ENCODE results near the gene KLF16. TPM values are rescaled to one million over a fixed set of nuclear protein-coding genes. Genes with fewer than 3 reads are reported as not detected.

Gene KLF16
- total RNA-seq, 2 experiments from 2014 or later: 83.8 to 89.2 TPM

DNA sequence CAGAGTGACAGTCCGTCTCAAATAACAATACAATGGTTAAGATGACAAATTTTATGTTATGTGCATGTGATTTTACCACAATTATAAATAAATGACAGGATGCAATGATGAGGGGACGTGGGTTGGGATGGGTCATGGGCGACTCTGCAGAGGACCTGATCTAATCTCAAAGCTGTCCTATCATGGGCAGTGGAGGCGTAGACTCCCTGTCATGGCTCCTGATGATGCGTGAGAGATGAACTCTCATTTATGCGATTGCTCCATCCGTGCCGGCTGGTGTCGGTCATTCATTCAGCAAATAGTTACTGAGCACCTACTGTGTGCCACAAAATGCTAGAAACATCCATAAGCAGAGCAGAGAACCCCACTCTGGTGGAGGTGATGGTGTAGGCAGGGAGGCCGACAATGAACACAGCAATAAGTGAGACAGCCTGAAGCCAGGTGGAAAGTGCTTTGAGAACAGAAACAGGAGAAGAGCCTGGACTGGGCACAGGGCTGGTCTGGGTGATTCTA lies 13.4 kb downstream of the KLF16 start:
- ChIA-PET CTCF (interaction anchor here (1.3 kb wide), 1 partner anchor 26 kb away, joined by 5 read pairs; no protein-coding TSS in a partner anchor), POLR2A (no interaction called here)
- H3K4me3 Mint-ChIP-seq: peak overlapping the region; percentile 80
- Histone ChIP-seq H3K4me3 (ENCODE audit: low read length) (no peak overlapping the region), H3K27me3 (ENCODE audit: control insufficient read depth in 1 of 2, insufficient read depth in 2 of 2, low read length in 2 of 2) (no peaks in the 10 kb centered on the region), H3K36me3 (ENCODE audit: insufficient read depth, low read length) (peaks cover 7% of the 10 kb centered on the region), H3K4me1 (ENCODE audit: insufficient read depth, low read length) (peaks cover 75% of the 10 kb centered on the region), H3K27ac (ENCODE audit: low read depth in 1 of 2, low read length in 2 of 2) (no peak overlapping the region), H3K9me3 (ENCODE audit: control insufficient read depth in 1 of 2, insufficient read depth in 1 of 2, low read length in 2 of 2) (no peaks in the 10 kb centered on the region)
- H3K4me1 Mint-ChIP-seq (ENCODE audit: low read depth): peaks cover 59% of the 10 kb centered on the region
- peaks cover 22% of the 10 kb centered on the region for H3K36me3 Mint-ChIP-seq (ENCODE audit: low read depth)
- no peaks in the 10 kb centered on the region for H3K9me3 Mint-ChIP-seq
- no peaks in the 10 kb centered on the region for H3K27me3 Mint-ChIP-seq
- intact Hi-C loops (cut with DNase I, micrococcal nuclease): loop anchor here in 1 of 2 experiments (2.0 kb wide), 1 partner anchor 13 kb away; the partner anchor contains the start of gene KLF16
- DNase-seq: no peak
- TF ChIP-seq, protein P1, sequence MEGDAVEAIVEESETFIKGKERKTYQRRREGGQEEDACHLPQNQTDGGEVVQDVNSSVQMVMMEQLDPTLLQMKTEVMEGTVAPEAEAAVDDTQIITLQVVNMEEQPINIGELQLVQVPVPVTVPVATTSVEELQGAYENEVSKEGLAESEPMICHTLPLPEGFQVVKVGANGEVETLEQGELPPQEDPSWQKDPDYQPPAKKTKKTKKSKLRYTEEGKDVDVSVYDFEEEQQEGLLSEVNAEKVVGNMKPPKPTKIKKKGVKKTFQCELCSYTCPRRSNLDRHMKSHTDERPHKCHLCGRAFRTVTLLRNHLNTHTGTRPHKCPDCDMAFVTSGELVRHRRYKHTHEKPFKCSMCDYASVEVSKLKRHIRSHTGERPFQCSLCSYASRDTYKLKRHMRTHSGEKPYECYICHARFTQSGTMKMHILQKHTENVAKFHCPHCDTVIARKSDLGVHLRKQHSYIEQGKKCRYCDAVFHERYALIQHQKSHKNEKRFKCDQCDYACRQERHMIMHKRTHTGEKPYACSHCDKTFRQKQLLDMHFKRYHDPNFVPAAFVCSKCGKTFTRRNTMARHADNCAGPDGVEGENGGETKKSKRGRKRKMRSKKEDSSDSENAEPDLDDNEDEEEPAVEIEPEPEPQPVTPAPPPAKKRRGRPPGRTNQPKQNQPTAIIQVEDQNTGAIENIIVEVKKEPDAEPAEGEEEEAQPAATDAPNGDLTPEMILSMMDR (IDR thresholded peaks at IDR 0.05): no peak
- peak overlapping the region; percentile 93 for H3K27ac Mint-ChIP-seq
- no peak for ATAC-seq (ENCODE audit: poor library complexity)

DNA sequence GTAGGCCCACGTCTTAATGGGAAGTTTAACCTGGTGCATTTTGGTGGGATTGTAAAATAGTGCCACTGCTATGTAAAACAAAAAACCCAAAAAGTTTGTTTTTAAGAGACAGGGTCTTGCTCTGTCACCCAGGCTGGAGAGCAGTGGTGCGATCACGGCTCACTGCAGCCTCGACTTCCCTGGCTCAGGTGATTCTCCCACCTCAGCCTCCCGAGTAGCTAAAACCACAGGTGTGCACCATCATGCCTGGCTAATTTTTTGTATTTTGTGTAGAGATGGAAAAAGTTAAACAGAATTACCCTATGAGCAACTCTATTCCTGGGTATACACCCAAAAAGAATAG lies 14.3 kb downstream of the KLF16 start:
- no peaks in the 10 kb centered on the region for H3K9me3 Mint-ChIP-seq
- Histone ChIP-seq H3K27me3 (ENCODE audit: control insufficient read depth in 1 of 2, insufficient read depth in 2 of 2, low read length in 2 of 2) (no peaks in the 10 kb centered on the region), H3K36me3 (ENCODE audit: insufficient read depth, low read length) (peaks cover 15% of the 10 kb centered on the region), H3K27ac (ENCODE audit: low read depth in 1 of 2, low read length in 2 of 2) (peak overlapping the region; percentile 52 to 98), H3K4me3 (ENCODE audit: low read length) (no peak overlapping the region), H3K9me3 (ENCODE audit: control insufficient read depth in 1 of 2, insufficient read depth in 1 of 2, low read length in 2 of 2) (no peaks in the 10 kb centered on the region), H3K4me1 (ENCODE audit: insufficient read depth, low read length) (peaks cover 75% of the 10 kb centered on the region)
- ATAC-seq (ENCODE audit: poor library complexity): no peak
- H3K4me3 Mint-ChIP-seq: peak overlapping the region; percentile 89
- no peak for DNase-seq
- CTCF ChIA-PET: interaction anchor here (0.7 to 1.3 kb wide), 4 partner anchors 9 to 27 kb away, joined by 3 to 5 read pairs (median 4); no protein-coding TSS in a partner anchor
- H3K27me3 Mint-ChIP-seq: no peaks in the 10 kb centered on the region
- POLR2A ChIA-PET: interaction anchor here (0.9 kb wide), 1 partner anchor 596 kb away, joined by 3 read pairs; no protein-coding TSS in a partner anchor
- peak overlapping the region; percentile 93 for H3K27ac Mint-ChIP-seq
- H3K4me1 Mint-ChIP-seq (ENCODE audit: low read depth): peaks cover 57% of the 10 kb centered on the region
- intact Hi-C loops (cut with DNase I, micrococcal nuclease): loop anchor here in 1 of 2 experiments (2.0 kb wide), 1 partner anchor 14 kb away; the partner anchor contains the start of gene KLF16
- peaks cover 22% of the 10 kb centered on the region for H3K36me3 Mint-ChIP-seq (ENCODE audit: low read depth)
- TF ChIP-seq, protein P1 (IDR thresholded peaks at IDR 0.05): peak; percentile 6

DNA sequence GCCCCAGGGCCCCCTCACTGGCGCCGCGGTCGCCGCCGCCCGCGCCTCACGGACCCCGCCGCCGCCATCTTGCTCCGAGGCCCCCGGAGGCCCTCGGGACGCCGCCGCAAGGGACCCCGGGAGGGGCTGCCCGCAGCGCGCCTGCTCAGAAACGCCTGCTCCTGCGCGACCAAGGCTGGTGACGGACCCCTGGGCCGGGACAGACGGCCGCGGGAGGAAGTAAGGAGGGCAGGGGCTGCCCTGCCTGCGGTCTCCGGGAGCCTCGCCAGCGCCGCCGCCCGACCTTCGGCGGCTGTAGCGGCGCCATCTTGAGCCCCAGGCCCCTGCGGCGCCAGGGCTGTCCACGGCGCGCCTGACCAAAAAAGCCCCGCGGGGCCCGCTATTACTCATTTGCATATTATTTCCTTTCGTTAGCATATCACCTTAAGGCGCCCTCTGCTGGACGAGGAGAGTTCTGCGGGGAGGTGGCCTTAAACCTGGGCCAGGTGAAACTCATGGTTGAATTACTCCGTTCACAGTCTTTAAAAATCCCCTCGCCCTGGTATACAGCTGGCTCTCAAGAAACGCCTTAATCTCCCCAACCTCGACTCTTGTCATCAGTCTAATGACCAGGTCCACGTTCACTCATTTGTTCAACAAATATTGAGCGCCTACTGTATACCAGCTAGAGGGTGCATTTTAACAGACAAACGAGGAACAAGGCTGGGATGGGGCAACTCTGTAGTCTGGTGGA lies 14.8 kb downstream of the KLF16 start, which contains the start of gene REXO1:
Gene REXO1 (minus strand): TSS at position 85 of the 733 bp plus-strand sequence. CDS start 125 bp downstream, outside the sequence.
- Histone ChIP-seq H3K27me3 (ENCODE audit: control insufficient read depth in 1 of 2, insufficient read depth in 2 of 2, low read length in 2 of 2) (no peaks in the 10 kb centered on the region), H3K9me3 (ENCODE audit: control insufficient read depth in 1 of 2, insufficient read depth in 1 of 2, low read length in 2 of 2) (no peaks in the 10 kb centered on the region), H3K36me3 (ENCODE audit: insufficient read depth, low read length) (peaks cover 21% of the 10 kb centered on the region), H3K4me1 (ENCODE audit: insufficient read depth, low read length) (peaks cover 75% of the 10 kb centered on the region), H3K27ac (ENCODE audit: low read depth in 1 of 2, low read length in 2 of 2) (peak within 1 kb of the TSS; percentile 87 to 98), H3K4me3 (ENCODE audit: low read length) (peak within 1 kb of the TSS; percentile 96)
- TF ChIP-seq, protein P1 (IDR thresholded peaks at IDR 0.05): peak; percentile 90
- intact Hi-C loops (cut with DNase I, micrococcal nuclease): loop anchor here in 1 of 2 experiments (2.0 kb wide), 1 partner anchor 14 kb away; the partner anchor contains the start of gene KLF16
- peak within 1 kb of the TSS; percentile 93 for H3K4me3 Mint-ChIP-seq
- peaks cover 22% of the 10 kb centered on the region for H3K36me3 Mint-ChIP-seq (ENCODE audit: low read depth)
- H3K9me3 Mint-ChIP-seq: no peaks in the 10 kb centered on the region
- H3K27ac Mint-ChIP-seq: peak within 1 kb of the TSS; percentile 93
- H3K4me1 Mint-ChIP-seq (ENCODE audit: low read depth): peaks cover 61% of the 10 kb centered on the region
- ChIA-PET CTCF (interaction anchor here (0.7 to 1.3 kb wide), 4 partner anchors 9 to 28 kb away, joined by 3 to 5 read pairs (median 4); no protein-coding TSS in a partner anchor), POLR2A (interaction anchor here (0.9 kb wide), 1 partner anchor 596 kb away, joined by 3 read pairs; no protein-coding TSS in a partner anchor)
- H3K27me3 Mint-ChIP-seq: no peaks in the 10 kb centered on the region
- peak; percentile 72 for ATAC-seq (ENCODE audit: poor library complexity)
- DNase-seq: peak; percentile 96 to 99 (median 98)
